Body of pancreas (tissue), 4 donors: ENCODE measurements around the gene PTPN9.

ENCODE experiments used
- POLR2A ChIP-seq, 3 donors: fragments of 450-650 bp; IDR thresholded peaks; one replicate each; pipeline ENCODE4 v1.6.1; 2016; ENCODE audit warnings: antibody characterized with exemption in 3 of 3, mild to moderate bottlenecking in 2 of 3
- TF ChIP-seq, protein P1 (sequence below), 7 experiments: fragments of 450-650 bp in 4 of 7; fragments of 200-600 bp in 3 of 7; sonication (generic) in 3 of 7; IDR thresholded peaks; one replicate each; pipeline ENCODE4 v1.5.1; 2016 to 2019; ENCODE audit warnings: antibody characterized with exemption in 7 of 7

GRCh38 chr15:75584121-75584520 lies 5.0 kb upstream of the PTPN9 start:
- TF ChIP-seq POLR2A (IDR thresholded peaks at IDR 0.05): no peak
- TF ChIP-seq, protein P1, sequence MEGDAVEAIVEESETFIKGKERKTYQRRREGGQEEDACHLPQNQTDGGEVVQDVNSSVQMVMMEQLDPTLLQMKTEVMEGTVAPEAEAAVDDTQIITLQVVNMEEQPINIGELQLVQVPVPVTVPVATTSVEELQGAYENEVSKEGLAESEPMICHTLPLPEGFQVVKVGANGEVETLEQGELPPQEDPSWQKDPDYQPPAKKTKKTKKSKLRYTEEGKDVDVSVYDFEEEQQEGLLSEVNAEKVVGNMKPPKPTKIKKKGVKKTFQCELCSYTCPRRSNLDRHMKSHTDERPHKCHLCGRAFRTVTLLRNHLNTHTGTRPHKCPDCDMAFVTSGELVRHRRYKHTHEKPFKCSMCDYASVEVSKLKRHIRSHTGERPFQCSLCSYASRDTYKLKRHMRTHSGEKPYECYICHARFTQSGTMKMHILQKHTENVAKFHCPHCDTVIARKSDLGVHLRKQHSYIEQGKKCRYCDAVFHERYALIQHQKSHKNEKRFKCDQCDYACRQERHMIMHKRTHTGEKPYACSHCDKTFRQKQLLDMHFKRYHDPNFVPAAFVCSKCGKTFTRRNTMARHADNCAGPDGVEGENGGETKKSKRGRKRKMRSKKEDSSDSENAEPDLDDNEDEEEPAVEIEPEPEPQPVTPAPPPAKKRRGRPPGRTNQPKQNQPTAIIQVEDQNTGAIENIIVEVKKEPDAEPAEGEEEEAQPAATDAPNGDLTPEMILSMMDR (IDR thresholded peaks at IDR 0.05): no peak
